ENCODE measurements around the gene PEX14.
A peak's percentile ranks its signal among the peaks of the same experiment; 100 is the strongest.

Gene PEX14

DNA sequence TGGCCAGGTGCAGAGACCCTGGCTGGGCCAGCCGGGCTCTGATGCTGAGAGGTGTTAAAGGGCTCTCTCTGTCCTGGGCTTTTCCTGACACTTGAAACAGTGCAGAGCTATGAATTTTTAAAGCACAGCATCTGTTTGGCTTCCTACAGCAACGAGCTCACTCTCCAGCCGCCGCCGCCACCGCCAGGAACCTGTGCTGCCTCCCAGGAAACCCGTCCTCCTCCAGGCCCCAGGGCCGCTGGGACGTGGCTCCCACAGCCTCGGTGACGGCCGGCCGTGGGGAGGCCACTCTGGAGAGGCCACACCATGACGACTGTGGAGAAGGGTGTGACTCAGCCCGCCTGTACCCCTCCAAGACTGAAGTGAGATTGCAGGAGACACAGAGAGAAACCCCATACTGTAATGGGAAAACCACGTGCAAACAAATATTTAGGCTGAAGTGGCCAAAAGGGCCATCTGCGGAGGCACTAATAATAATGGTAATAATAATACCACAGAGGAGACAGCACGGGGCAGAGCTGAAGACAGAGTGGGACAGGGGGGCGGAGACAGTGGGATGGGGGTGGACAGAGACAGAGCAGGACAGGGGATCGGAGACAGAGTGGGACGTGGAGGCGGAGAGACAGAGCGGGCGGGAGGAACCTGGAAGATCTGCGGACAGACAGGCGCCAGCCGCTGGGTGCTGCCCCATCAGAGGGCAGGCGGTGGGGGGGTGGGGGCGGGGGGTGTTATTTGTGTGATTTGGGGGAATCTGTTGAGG is 182.5 kb downstream of the PEX14 start:
- H3K36me3 ChIP-seq (ENCODE audit: control insufficient read depth in 1 of 2, insufficient read depth in 2 of 2, low read depth in 1 of 2, low read length in 2 of 2), result peaks cover 0 to 6% of the 10 kb centered on the region in 2 experiments
- H3K9me3 ChIP-seq (ENCODE audit: control insufficient read depth, low read length), result no peaks in the 10 kb centered on the region
- H2AK5ac ChIP-seq (ENCODE audit: low read length, severe bottlenecking), result no peak overlapping the region
- H3K27me3 ChIP-seq (ENCODE audit: control insufficient read depth in 1 of 2, insufficient read depth in 1 of 2, low read length in 2 of 2), result peaks cover 0 to 59% of the 10 kb centered on the region in 2 experiments
- no peak overlapping the region for H4K8ac ChIP-seq (ENCODE audit: low read length)
- no peak overlapping the region for H3K9ac ChIP-seq (ENCODE audit: low read length)
- peaks cover 3% of the 10 kb centered on the region for H3K4me1 ChIP-seq (ENCODE audit: control insufficient read depth, insufficient read depth, low read depth, low read length)
- no peak overlapping the region for H2BK120ac ChIP-seq (ENCODE audit: low read depth, low read length)
- no peak overlapping the region for H3K4me2 ChIP-seq (ENCODE audit: low read length, poor library complexity, severe bottlenecking)
- no peak overlapping the region for H2BK12ac ChIP-seq (ENCODE audit: low read length in 2 of 2)
- no peak overlapping the region for H2BK15ac ChIP-seq (ENCODE audit: low read depth, poor library complexity, severe bottlenecking)
- no peak overlapping the region for H3K4ac ChIP-seq (ENCODE audit: low read depth in 1 of 2, low read length in 2 of 2)
- no peak overlapping the region for H2BK5ac ChIP-seq (ENCODE audit: low read depth, low read length, poor library complexity, severe bottlenecking)
- no peak overlapping the region for H3K18ac ChIP-seq (ENCODE audit: low read depth in 1 of 2, low read length in 2 of 2)
- H4K91ac ChIP-seq (ENCODE audit: low read length), result no peak overlapping the region
- H3K79me1 ChIP-seq (replicated peaks; ENCODE audit: low read length, poor library complexity, severe bottlenecking), result no peaks in the 10 kb centered on the region
- H3K27ac ChIP-seq (ENCODE audit: low read length, poor library complexity, severe bottlenecking), result no peak overlapping the region
- H3K4me3 ChIP-seq (ENCODE audit: insufficient read depth in 1 of 2, low read depth in 1 of 2, low read length in 2 of 2), result no peak overlapping the region
- no peak overlapping the region for H3K23ac ChIP-seq (ENCODE audit: low read length in 2 of 2)
- no peak overlapping the region for H3K14ac ChIP-seq (ENCODE audit: low read length in 2 of 2)
- WGBS, result 66% methylated on average over 25 of the region's 29 CpGs
- peak; percentile 42 for DNase-seq
- no peak overlapping the region for H2AFZ ChIP-seq (ENCODE audit: low read depth, low read length)

DNA sequence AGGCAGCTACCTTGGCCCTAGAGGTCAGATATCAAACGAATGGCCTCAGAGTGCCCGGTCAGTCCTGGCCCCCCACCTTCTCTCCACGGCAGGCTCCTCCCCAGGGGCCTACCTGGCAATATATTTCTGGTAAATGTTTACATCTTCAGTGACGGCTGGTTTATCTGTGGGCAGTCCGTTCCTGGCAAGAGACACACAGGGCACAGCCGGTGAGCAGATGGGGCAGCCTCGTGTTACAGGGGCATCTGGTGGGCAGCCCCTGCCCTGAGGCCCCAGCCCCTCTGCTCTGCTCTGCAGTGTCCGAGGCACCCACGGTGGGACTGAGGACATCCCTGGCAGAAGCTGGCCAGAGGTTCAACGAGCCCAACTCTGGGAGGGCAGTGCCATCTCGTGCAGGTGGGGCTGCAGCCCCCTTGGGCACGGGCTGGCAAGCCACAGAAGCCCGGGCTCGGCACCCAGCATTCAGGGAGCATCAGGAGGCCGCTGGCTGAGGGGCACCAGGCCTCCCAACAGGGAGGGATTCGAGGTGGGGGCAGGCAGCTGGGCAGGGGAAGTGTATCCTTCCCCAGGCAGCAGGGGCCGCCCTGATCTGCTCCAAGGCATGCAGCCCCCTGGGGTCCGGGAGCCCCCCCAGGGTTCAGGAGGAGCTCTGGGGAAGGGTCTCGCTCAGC is 183.8 kb downstream of the PEX14 start:
- Histone ChIP-seq H3K79me1 (replicated peaks; ENCODE audit: low read length, poor library complexity, severe bottlenecking) (no peaks in the 10 kb centered on the region), H2BK5ac (ENCODE audit: low read depth, low read length, poor library complexity, severe bottlenecking) (no peak overlapping the region), H3K4ac (ENCODE audit: low read depth in 1 of 2, low read length in 2 of 2) (no peak overlapping the region), H3K27ac (ENCODE audit: low read length, poor library complexity, severe bottlenecking) (no peak overlapping the region), H3K9me3 (ENCODE audit: control insufficient read depth, low read length) (no peaks in the 10 kb centered on the region), H2BK15ac (ENCODE audit: low read depth, poor library complexity, severe bottlenecking) (no peak overlapping the region), H3K4me3 (ENCODE audit: insufficient read depth in 1 of 2, low read depth in 1 of 2, low read length in 2 of 2) (no peak overlapping the region), H3K36me3 (ENCODE audit: control insufficient read depth in 1 of 2, insufficient read depth in 2 of 2, low read depth in 1 of 2, low read length in 2 of 2) (peaks cover 0 to 6% of the 10 kb centered on the region in 2 experiments), H3K14ac (ENCODE audit: low read length in 2 of 2) (no peak overlapping the region), H4K91ac (ENCODE audit: low read length) (no peak overlapping the region), H3K9ac (ENCODE audit: low read length) (no peak overlapping the region), H2AFZ (ENCODE audit: low read depth, low read length) (no peak overlapping the region), H3K23ac (ENCODE audit: low read length in 2 of 2) (no peak overlapping the region), H3K4me1 (ENCODE audit: control insufficient read depth, insufficient read depth, low read depth, low read length) (peaks cover 8% of the 10 kb centered on the region), H3K27me3 (ENCODE audit: control insufficient read depth in 1 of 2, insufficient read depth in 1 of 2, low read length in 2 of 2) (peaks cover 4 to 71% of the 10 kb centered on the region in 2 experiments), H2AK5ac (ENCODE audit: low read length, severe bottlenecking) (no peak overlapping the region), H4K8ac (ENCODE audit: low read length) (no peak overlapping the region), H2BK12ac (ENCODE audit: low read length in 2 of 2) (no peak overlapping the region), H3K4me2 (ENCODE audit: low read length, poor library complexity, severe bottlenecking) (no peak overlapping the region), H3K18ac (ENCODE audit: low read depth in 1 of 2, low read length in 2 of 2) (peak overlapping the region in 1 of 2 experiments; percentile 49), H2BK120ac (ENCODE audit: low read depth, low read length) (no peak overlapping the region)
- DNase-seq, result no peak
- 81% methylated on average over 19 of the region's 19 CpGs for WGBS

DNA sequence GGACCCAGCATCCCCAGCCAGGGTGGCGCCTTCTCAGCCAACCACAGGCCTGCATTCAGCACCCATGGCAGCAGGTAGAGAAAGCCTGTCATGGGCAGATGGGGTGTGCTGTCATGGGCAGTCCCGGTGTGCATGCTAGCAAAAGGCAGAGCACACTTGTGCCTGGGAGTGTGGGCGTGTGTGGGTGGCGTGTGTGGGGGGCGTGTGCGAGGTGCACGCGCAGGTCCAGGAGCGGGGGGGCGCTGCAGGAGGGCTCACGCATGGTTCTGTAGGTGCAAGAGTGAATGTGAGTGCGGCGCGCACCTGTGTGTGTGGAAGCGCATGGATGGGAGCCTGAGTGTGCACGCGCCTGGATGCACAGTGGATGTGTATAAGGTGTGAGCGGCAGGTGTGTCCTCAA is 184.5 kb downstream of the PEX14 start:
- Histone ChIP-seq H3K4ac (ENCODE audit: low read depth in 1 of 2, low read length in 2 of 2) (no peak overlapping the region), H3K9ac (ENCODE audit: low read length) (no peak overlapping the region), H2BK120ac (ENCODE audit: low read depth, low read length) (no peak overlapping the region), H3K4me2 (ENCODE audit: low read length, poor library complexity, severe bottlenecking) (no peak overlapping the region), H3K79me1 (replicated peaks; ENCODE audit: low read length, poor library complexity, severe bottlenecking) (no peaks in the 10 kb centered on the region), H3K36me3 (ENCODE audit: control insufficient read depth in 1 of 2, insufficient read depth in 2 of 2, low read depth in 1 of 2, low read length in 2 of 2) (peaks cover 0 to 6% of the 10 kb centered on the region in 2 experiments), H4K8ac (ENCODE audit: low read length) (no peak overlapping the region), H3K14ac (ENCODE audit: low read length in 2 of 2) (no peak overlapping the region), H3K4me1 (ENCODE audit: control insufficient read depth, insufficient read depth, low read depth, low read length) (peaks cover 14% of the 10 kb centered on the region), H2BK5ac (ENCODE audit: low read depth, low read length, poor library complexity, severe bottlenecking) (no peak overlapping the region), H3K4me3 (ENCODE audit: insufficient read depth in 1 of 2, low read depth in 1 of 2, low read length in 2 of 2) (no peak overlapping the region), H3K27me3 (ENCODE audit: control insufficient read depth in 1 of 2, insufficient read depth in 1 of 2, low read length in 2 of 2) (peaks cover 5 to 70% of the 10 kb centered on the region in 2 experiments), H4K91ac (ENCODE audit: low read length) (peak overlapping the region; percentile 37), H2BK12ac (ENCODE audit: low read length in 2 of 2) (no peak overlapping the region), H3K18ac (ENCODE audit: low read depth in 1 of 2, low read length in 2 of 2) (no peak overlapping the region), H3K9me3 (ENCODE audit: control insufficient read depth, low read length) (no peaks in the 10 kb centered on the region), H2AFZ (ENCODE audit: low read depth, low read length) (no peak overlapping the region), H2AK5ac (ENCODE audit: low read length, severe bottlenecking) (no peak overlapping the region), H3K27ac (ENCODE audit: low read length, poor library complexity, severe bottlenecking) (no peak overlapping the region), H3K23ac (ENCODE audit: low read length in 2 of 2) (no peak overlapping the region), H2BK15ac (ENCODE audit: low read depth, poor library complexity, severe bottlenecking) (no peak overlapping the region)
- 94% methylated on average over 18 of the region's 18 CpGs for WGBS
- no peak for DNase-seq

All from mesenchymal stem cell (in vitro differentiated cells and primary cell).